SW 1271 (cell line): ENCODE results near the gene KRTAP4-6.
"Not testable (repeated sequence)": the region's sequence is repeated elsewhere in the genome, so short reads cannot be mapped to it uniquely, and the experiment has no call there.

Experiments
- DNase-seq, 2 experiments: peaks; one replicate each; lab custom pipeline; 2025; lab: John Stamatoyannopoulos, UW

KRTAP4-6 gene

GRCh38 chr17:41107941-41108450 is 32.3 kb downstream of the KRTAP4-6 start:
- DNase-seq: no peak

DNA sequence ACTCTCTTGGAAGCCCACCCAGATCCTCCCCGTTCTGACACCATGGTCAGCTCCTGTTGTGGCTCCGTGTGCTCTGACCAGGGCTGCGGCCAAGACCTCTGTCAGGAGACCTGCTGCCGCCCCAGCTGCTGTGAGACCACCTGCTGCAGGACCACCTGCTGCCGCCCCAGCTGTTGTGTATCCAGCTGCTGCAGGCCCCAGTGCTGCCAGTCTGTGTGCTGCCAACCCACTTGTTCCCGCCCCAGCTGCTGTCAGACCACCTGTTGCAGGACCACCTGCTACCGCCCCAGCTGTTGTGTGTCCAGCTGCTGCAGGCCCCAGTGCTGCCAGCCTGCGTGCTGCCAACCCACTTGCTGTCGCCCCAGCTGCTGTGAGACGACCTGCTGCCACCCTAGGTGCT is 35.0 kb downstream of the KRTAP4-6 start, which contains the start of gene KRTAP4-9:
Gene KRTAP4-9, plus strand, starts transcription at position 43 of the 400 bp plus-strand sequence. Its CDS starts 0 bp downstream, at position 43.
- not testable (repeated sequence) for DNase-seq

- peak; percentile 28 to 67 for DNase-seq
Measured at GRCh38 chr17:41104386-41105038, 35.8 kb downstream of the KRTAP4-6 start.

DNA sequence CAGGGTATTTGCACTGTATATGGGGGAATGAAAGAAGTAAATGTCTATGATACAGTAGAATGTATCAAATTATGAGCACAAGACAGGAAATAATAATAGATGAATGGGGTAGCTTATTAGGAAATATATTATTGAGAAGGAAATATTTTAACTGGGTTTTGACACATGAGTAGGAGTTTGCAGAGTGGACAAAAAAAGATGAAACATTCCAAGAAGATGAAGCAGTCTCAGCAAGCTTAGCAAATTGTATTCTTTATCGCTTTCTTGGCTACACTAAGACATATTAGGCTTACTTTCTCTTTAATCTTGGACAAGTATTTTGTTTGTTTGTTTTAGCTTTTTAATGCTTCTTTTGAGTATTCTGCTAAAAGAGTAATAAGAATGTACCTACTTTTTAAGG is 36.4 kb downstream of the KRTAP4-6 start:
- no peak for DNase-seq

DNA sequence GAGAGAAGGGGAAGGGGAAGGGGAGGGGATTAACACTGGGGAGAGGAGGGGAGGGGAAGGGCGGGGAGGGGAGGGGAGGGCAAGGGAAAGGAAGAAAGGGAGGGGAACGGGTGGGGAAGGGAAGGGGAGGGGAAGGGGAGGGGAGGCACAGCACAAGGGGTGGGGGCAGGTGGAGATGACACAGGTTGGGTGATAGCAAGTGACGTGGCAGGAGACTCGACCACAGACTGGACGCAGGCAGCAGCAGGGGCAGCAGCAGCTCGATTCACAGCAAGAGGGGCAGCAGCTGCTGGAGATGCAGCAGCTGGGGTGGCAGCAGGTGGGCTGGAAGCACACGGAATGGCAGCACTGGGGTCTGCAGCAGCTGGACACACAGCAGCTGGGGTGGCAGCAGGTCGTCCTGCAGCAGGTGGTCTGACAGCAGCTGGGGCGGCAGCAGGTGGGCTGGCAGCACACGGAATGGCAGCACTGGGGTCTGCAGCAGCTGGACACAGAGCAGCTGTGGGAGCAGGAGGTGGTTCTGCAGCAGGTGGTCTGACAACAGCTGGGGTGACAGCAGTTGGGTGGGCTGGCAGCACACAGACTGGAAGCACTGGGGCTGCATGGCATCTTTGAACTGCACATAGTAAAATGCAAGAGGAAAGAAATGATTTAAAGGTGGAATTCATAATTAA is 38.6 kb downstream of the KRTAP4-6 start, which contains the start of gene KRTAP4-16:
Gene KRTAP4-16, minus strand, starts transcription at position 624 of the 674 bp plus-strand sequence. Its CDS starts 0 bp downstream, at position 624.
- no peak for DNase-seq

DNA sequence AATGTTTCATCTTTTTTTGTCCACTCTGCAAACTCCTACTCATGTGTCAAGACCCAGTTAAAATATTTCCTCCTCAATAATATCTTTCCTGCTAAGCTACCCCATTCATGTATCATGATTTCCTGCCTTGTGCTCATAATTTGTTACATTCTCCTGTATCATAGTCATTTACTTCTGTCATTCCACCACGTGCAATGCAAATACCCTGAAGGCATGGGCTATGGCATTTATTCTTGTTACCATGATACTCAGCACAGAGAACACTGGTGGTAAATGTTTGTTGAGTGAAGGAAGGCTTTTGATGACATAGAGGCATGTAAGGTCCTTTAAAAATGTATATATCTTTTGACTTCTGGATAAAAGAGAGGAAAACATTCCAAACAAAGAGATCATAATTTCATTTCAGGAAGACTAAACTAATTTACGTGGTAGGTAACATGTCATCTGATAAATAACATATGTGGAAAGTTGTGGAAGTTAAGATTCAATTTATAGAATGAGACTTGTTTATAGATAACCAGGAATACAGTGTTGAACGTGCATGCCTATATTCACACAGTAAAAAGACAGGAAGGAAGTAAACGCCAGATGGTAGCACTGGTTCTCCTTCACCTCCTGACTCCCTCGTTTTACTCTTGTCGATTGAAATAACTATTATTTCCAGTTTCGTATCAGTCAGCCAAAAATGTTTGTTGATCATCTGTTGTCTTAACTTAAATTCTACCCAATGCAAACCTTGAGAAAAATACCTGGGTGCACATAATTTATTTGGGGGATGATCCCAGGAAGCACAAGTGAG is 40.5 kb downstream of the KRTAP4-6 start:
- DNase-seq: peak; percentile 55 to 59

DNA sequence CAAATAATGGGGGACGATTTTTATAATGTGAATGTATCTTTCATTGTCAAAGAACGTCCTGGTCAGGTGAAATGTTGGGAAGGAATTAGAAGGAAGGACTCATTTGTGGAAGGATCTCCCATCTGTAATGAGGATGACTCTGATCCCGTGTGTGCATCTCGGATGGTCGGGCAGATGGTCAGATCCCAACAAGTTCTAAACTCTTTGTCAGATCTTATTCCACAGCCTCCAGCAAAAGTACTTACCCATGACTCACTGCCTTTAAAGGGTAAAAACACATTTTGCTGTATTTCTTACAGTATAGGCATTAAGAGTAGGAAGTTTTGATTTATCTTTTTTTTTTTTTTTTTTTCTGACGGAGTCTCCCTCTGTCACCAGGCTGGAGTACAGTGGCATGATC is 41.9 kb downstream of the KRTAP4-6 start:
- DNase-seq: no peak

- DNase-seq: no peak
Measured at GRCh38 chr17:41098042-41098441, 42.3 kb downstream of the KRTAP4-6 start, which contains the start of gene KRTAP4-8. Gene KRTAP4-8 (minus strand): TSS chr17:41098142. CDS start chr17:41098084, 58 bp downstream.

- DNase-seq: no peak
Measured at GRCh38 chr17:41096055-41096454, 44.3 kb downstream of the KRTAP4-6 start.
